ENCODE results near the gene DHRS13. TPM values are rescaled to one million over a fixed set of nuclear protein-coding genes. Genes with fewer than 3 reads are reported as not detected.

DHRS13 gene
- total and polyA plus RNA-seq, 2 donors (not counting 1 experiment from before 2014, with no cell fraction given), result 11.9 to 28.1 TPM

DNA sequence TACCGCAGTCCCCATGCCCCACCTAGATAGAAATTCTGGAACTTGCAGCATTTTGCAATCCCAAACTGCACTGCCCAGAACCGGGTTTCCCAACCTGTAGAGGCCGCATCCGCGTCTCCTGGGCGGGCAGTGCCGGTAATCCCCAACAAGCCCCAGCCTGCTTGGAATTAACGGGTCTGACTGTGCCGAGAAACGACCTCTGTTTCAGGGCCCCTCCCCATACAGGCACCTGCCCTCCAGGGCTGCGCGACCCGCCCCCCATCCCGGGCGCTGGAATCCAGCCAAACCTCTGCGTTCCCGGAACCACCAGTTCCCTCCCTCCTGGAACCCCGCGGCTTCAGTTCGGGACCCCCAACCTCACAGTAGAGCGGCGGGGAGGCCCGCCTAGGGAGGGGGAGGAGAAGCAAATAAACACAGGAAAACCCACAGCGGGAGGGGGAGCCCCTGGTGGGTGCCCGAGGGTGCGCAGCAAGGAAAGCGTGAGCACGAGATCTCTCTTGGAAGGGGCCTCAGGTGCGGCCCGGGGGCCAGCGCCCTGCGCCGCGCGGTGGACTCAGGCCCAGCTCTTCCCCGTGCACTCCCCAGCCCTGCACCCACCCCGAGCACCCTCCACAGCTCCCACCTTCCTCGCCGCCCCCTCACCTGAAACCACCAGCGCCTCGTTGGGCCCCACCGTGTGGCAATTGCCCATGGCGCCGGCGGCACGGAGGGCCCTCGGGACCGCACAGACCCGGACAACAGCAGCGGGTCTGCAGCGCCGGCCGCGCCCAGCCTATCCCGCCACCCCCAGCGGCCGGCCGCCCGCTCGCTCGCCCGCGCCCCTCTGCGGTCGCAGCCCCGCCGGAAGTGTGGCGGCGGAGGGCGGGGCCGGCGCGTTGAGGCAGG is 5.8 kb downstream of the DHRS13 start, which contains the start of gene FLOT2:
FLOT2 (minus strand) TSS at position 850 of the 885 bp plus-strand sequence; CDS start at position 691, 159 bp downstream.
- WGBS (ENCODE audit: insufficient coverage), result under 1% methylated on average over 67 of the region's 73 CpGs
- Histone ChIP-seq H3K9me3 (ENCODE audit: control extremely low read depth in 1 of 3, control insufficient read depth in 2 of 3, insufficient read depth in 1 of 3, low read length in 2 of 3) (no peaks in the 10 kb centered on the region), H3K9ac (ENCODE audit: low read length) (peak within 1 kb of the TSS; percentile 92), H3K27me3 (replicated peaks in 1 of 4; ENCODE audit: control extremely low read depth in 1 of 4, control insufficient read depth in 3 of 4, insufficient read depth in 4 of 4, low read length in 3 of 4) (no peaks in the 10 kb centered on the region), H3K36me3 (replicated peaks in 1 of 2; ENCODE audit: control extremely low read depth in 1 of 2, control insufficient read depth in 1 of 2, extremely low read depth in 1 of 2, insufficient read depth in 2 of 2, low read length in 1 of 2) (peaks cover 0 to 5% of the 10 kb centered on the region in 2 experiments), H4K20me1 (ENCODE audit: control insufficient read depth, insufficient read depth, low read length, poor library complexity, severe bottlenecking) (peaks cover 11% of the 10 kb centered on the region), H3K4me2 (replicated peaks; ENCODE audit: low read depth, low read length, poor library complexity, severe bottlenecking) (peak within 1 kb of the TSS; percentile 84), H3K79me2 (ENCODE audit: control insufficient read depth, insufficient read depth, low read length) (peaks cover 87% of the 10 kb centered on the region), H3K4me1 (ENCODE audit: control insufficient read depth in 2 of 2, insufficient read depth in 2 of 2, low read length in 2 of 2) (peaks cover 62 to 73% of the 10 kb centered on the region in 2 donors), H2AFZ (ENCODE audit: insufficient read depth, low read depth, low read length, poor library complexity, severe bottlenecking) (peak within 1 kb of the TSS; percentile 91), H3K27ac (ENCODE audit: low read length in 2 of 2) (peak within 1 kb of the TSS; percentile 82 to 97), H3K4me3 (ENCODE audit: control extremely low read depth in 1 of 5, extremely low read depth in 1 of 5, insufficient read depth in 1 of 5, low read depth in 2 of 5, low read length in 4 of 5) (peak within 1 kb of the TSS; percentile 71 to 95 (median 82))
- ATAC-seq (ENCODE audit: low read depth), result peak; percentile 60
- TF ChIP-seq, protein P1, sequence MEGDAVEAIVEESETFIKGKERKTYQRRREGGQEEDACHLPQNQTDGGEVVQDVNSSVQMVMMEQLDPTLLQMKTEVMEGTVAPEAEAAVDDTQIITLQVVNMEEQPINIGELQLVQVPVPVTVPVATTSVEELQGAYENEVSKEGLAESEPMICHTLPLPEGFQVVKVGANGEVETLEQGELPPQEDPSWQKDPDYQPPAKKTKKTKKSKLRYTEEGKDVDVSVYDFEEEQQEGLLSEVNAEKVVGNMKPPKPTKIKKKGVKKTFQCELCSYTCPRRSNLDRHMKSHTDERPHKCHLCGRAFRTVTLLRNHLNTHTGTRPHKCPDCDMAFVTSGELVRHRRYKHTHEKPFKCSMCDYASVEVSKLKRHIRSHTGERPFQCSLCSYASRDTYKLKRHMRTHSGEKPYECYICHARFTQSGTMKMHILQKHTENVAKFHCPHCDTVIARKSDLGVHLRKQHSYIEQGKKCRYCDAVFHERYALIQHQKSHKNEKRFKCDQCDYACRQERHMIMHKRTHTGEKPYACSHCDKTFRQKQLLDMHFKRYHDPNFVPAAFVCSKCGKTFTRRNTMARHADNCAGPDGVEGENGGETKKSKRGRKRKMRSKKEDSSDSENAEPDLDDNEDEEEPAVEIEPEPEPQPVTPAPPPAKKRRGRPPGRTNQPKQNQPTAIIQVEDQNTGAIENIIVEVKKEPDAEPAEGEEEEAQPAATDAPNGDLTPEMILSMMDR (IDR thresholded peaks at IDR 0.05), result peak; percentile 57
- TF ChIP-seq EZH2 (IDR thresholded peaks at IDR 0.05; ENCODE audit: borderline replicate concordance, insufficient read depth, low read depth, low read length, poor library complexity, severe bottlenecking), result no peak
- POLR2A ChIA-PET, result interaction anchor here (0.6 to 3.1 kb wide), 11 partner anchors 19 to 283 kb away, joined by 3 to 12 read pairs (median 6); partner anchors contain the start of genes BLTP2, ERAL1 and MYO18A
- intact Hi-C loops (cut with micrococcal nuclease), result loop anchor here (1.0 kb wide), 2 partner anchors 134 to 169 kb away; partner anchors contain the start of gene NEK8
- Mint-ChIP-seq H3K4me1 (peaks cover 68% of the 10 kb centered on the region), H3K9me3 (ENCODE audit: insufficient read depth) (no peaks in the 10 kb centered on the region), H3K4me3 (peak within 1 kb of the TSS; percentile 97), H3K27ac (peak within 1 kb of the TSS; percentile 99), H3K27me3 (no peaks in the 10 kb centered on the region)
- peak; percentile 76 for DNase-seq
- CTCF ChIA-PET, result interaction anchor here (0.9 to 9.1 kb wide), 21 partner anchors 9 to 170 kb away, joined by 3 to 137 read pairs (median 5); partner anchors contain the start of genes FAM222B, PHF12 and TLCD1
